Testis (tissue), 5 donors: Measurements from ENCODE around the gene STX16. TPM values are rescaled to one million over a fixed set of nuclear protein-coding genes. Genes with fewer than 3 reads are reported as not detected.

ENCODE experiments used
- DNase-seq: peaks from one replicate; pipeline ENCODE4 v3.0.0-alpha.2; 2019
- H3K27ac ChIP-seq, 2 donors: fragments of 200-600 bp; sonication (generic); one replicate each; pipeline ENCODE4 v1.5.1; 2019
- H3K27me3 ChIP-seq: fragments of 200-600 bp; sonication (generic); one replicate; pipeline ENCODE4 v1.5.1; 2019
- H3K36me3 ChIP-seq: fragments of 200-600 bp; sonication (generic); one replicate; pipeline ENCODE4 v1.5.1; 2017; ENCODE audit warnings: low read depth; ENCODE audit errors: missing control alignments
- H3K4me1 ChIP-seq: fragments of 200-600 bp; sonication (generic); one replicate; pipeline ENCODE4 v1.5.1; 2019
- H3K4me3 ChIP-seq, 2 donors: fragments of 200-600 bp; sonication (generic); one replicate each; pipeline ENCODE4 v1.5.1; 2017 to 2019
- H3K9me3 ChIP-seq: fragments of 200-600 bp; sonication (generic); one replicate; pipeline ENCODE4 v1.5.1; 2017
- POLR2A ChIP-seq: fragments of 450-650 bp; IDR thresholded peaks from one replicate; pipeline ENCODE4 v1.6.1; 2017; ENCODE audit warnings: antibody characterized with exemption, mild to moderate bottlenecking, moderate library complexity
- WGBS, 2 donors: methylation state at CpG; one replicate each; pipeline ENCODE4 v1.1.5; 2018; 5-methylcytosine and 5-hydroxymethylcytosine counted together
- intact Hi-C: fragments of 100-400 bp; cut with DNase I; formaldehyde crosslinking; loops from one replicate; pipeline ENCODE4 v1.15.1; 2023; ENCODE audit warnings: low total_unique reads
- long read RNA-seq, 2 donors: transcript quantifications; one replicate each; lab custom pipeline, GENCODE V29; 2026
- polyA plus RNA-seq: library from polyadenylated mRNA; stranded (reverse); fragments of 350-450 nt; fragmentation: Illumina TruSeq; extraction: RNeasy Lipid Tissue Mini Kit (QIAGEN cat#74804); gene quantifications from one replicate; pipeline ENCODE4 v1.2.3, GENCODE V29; 2014; ENCODE audit warnings: low read depth, low replicate concordance; ENCODE audit not compliant: insufficient read depth
- total RNA-seq, 2 donors: library from RNA; depleted of rRNA; stranded (reverse); fragments of >200 nt; gene quantifications; one replicate each; pipeline ENCODE4 v1.2.3, GENCODE V29; 2016
- TF ChIP-seq, protein P1 (sequence below), 3 experiments: fragments of 450-650 bp in 2 of 3; fragments of 200-600 bp in 1 of 3; sonication (generic) in 1 of 3; IDR thresholded peaks; one replicate each; pipeline ENCODE4 v1.5.1; 2016 to 2019; ENCODE audit warnings: antibody characterized with exemption in 3 of 3, mild to moderate bottlenecking in 2 of 3, moderate library complexity in 1 of 3

STX16 gene, protein sequence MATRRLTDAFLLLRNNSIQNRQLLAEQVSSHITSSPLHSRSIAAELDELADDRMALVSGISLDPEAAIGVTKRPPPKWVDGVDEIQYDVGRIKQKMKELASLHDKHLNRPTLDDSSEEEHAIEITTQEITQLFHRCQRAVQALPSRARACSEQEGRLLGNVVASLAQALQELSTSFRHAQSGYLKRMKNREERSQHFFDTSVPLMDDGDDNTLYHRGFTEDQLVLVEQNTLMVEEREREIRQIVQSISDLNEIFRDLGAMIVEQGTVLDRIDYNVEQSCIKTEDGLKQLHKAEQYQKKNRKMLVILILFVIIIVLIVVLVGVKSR
- total RNA-seq (100 to 1,000 TPM; 107 to 124 TPM), polyA plus RNA-seq (79.3 TPM)
- long read RNA-seq, donor 1 = 0 reads
- long read RNA-seq, donor 2, full-length matches to known transcripts = 2 of 2 reads
- long read RNA-seq, donor 2, partial matches to known transcripts = 0 of 2 reads
- long read RNA-seq, donor 2, other reads (novel, unspliced or antisense) = 0 of 2 reads

DNA sequence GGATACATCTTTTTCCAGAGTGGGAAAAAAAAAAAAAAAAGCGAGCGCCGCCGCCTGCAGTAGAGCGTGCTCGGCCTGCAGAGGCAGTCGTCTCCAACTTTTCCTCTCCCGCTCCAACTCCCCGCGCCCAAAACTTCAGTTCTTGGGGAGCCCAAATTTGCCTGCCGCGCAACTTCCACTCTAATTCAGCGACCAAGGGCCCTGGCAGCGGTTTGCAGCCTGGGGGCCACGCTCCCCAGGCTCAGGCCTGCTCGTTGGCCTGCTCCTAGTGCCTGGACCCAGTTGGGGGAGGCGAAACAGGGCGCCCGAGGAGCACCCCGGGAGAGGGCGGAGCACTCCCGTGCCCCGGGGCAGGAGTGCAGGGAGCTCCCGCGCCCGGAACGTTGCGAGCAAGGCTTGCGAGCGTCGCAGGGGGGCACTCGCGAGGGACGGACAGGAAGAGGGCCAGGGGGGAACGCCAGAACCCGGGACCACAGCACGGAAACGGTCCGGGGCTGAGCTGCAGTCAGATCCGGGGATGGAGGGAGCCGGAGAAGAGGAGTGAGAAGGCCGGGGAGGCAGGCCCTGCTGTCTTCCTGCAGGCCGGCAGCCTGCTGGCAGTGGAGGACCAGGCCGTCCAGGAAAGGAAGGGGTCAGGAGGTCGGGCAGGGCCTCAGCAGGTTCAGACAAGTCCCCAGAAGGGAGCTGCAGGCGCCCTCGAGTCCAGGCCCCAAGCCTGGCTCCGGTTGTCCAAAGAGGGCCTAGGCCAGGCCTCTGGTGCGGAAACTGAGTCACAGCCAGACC lies at the start of gene STX16:
Gene STX16 (plus strand): TSS at position 508 of the 783 bp plus-strand sequence. CDS start 724 bp downstream, outside the sequence.
- DNase-seq = peak; percentile 91
- TF ChIP-seq POLR2A = no peak
- TF ChIP-seq, protein P1, sequence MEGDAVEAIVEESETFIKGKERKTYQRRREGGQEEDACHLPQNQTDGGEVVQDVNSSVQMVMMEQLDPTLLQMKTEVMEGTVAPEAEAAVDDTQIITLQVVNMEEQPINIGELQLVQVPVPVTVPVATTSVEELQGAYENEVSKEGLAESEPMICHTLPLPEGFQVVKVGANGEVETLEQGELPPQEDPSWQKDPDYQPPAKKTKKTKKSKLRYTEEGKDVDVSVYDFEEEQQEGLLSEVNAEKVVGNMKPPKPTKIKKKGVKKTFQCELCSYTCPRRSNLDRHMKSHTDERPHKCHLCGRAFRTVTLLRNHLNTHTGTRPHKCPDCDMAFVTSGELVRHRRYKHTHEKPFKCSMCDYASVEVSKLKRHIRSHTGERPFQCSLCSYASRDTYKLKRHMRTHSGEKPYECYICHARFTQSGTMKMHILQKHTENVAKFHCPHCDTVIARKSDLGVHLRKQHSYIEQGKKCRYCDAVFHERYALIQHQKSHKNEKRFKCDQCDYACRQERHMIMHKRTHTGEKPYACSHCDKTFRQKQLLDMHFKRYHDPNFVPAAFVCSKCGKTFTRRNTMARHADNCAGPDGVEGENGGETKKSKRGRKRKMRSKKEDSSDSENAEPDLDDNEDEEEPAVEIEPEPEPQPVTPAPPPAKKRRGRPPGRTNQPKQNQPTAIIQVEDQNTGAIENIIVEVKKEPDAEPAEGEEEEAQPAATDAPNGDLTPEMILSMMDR (IDR thresholded peaks at IDR 0.05) = peak; percentile 29 to 69 (median 59)
- intact Hi-C loops = loop anchor here (10.0 kb wide), 1 partner anchor 46 kb away; no protein-coding TSS in a partner anchor
- Histone ChIP-seq H3K27ac (peak within 1 kb of the TSS; percentile 90 to 93), H3K4me1 (peaks cover 10% of the 10 kb centered on the region), H3K4me3 (peak within 1 kb of the TSS; percentile 93 to 98), H3K9me3 (no peaks in the 10 kb centered on the region), H3K36me3 (no peaks in the 10 kb centered on the region), H3K27me3 (no peaks in the 10 kb centered on the region)
- 0 to 1% methylated on average over 46 to 49 of the region's 49 CpGs for WGBS, 2 donors

DNA sequence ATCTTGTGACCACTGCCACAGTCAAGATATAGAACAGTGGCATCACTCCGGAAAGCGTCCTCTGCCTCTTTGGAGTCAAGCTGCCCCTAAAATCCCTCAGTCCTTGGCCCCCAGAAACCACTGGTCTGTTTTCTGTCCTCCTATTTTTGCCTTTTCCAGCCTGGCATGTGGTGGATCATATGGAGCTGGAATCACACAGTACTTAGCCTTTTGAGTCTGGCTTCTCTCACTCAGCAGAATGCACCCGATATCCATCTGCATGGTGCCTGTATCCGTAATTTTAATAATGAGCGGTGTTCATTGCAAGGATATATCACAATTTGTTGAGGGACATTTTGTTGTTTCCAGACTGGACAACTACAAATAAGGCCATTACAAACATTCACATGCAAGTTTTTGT lies 49.0 kb upstream of the STX16 start:
- Histone ChIP-seq H3K4me3 (no peak overlapping the region), H3K4me1 (peaks cover 3% of the 10 kb centered on the region), H3K27ac (no peak overlapping the region), H3K9me3 (no peaks in the 10 kb centered on the region), H3K36me3 (no peaks in the 10 kb centered on the region), H3K27me3 (no peaks in the 10 kb centered on the region)
- whole genome bisulfite sequencing, 2 donors = 95 to 97% methylated on average over 5 of the region's 5 CpGs
- intact Hi-C loops = loop anchor here (10.0 kb wide), 1 partner anchor 53 kb away; the partner anchor contains the start of gene STX16
- DNase-seq = no peak
- TF ChIP-seq, protein P1 (IDR thresholded peaks at IDR 0.05) = no peak
- TF ChIP-seq POLR2A = no peak

DNA sequence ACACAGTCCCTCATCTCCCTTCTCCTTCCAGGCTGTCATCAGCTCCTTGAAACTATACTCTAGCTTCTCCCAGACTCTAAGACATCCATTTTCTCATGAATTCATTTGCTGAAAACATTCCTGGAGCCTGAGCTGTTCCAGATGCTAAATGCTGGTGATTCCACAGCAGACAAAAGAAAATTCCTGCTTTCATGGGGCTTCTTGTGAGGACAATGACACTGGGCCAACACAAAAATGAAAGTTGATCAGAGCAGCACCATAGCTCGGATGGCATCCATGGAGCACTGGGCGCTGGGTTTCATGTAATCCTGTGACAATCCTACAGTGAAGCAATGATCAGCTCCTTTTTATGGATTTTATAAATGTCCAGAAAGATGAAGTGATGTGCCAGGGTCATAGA lies 47.4 kb upstream of the STX16 start:
- no peak for TF ChIP-seq POLR2A
- TF ChIP-seq, protein P1 (IDR thresholded peaks at IDR 0.05) = no peak
- Histone ChIP-seq H3K27ac (no peak overlapping the region), H3K4me3 (no peak overlapping the region), H3K36me3 (no peaks in the 10 kb centered on the region), H3K4me1 (peaks cover 3% of the 10 kb centered on the region), H3K9me3 (no peaks in the 10 kb centered on the region), H3K27me3 (no peaks in the 10 kb centered on the region)
- intact Hi-C loops = loop anchor here (10.0 kb wide), 1 partner anchor 51 kb away; the partner anchor contains the start of gene STX16
- WGBS, 2 donors = 94 to 100% methylated on average over 2 of the region's 2 CpGs
- DNase-seq = no peak

DNA sequence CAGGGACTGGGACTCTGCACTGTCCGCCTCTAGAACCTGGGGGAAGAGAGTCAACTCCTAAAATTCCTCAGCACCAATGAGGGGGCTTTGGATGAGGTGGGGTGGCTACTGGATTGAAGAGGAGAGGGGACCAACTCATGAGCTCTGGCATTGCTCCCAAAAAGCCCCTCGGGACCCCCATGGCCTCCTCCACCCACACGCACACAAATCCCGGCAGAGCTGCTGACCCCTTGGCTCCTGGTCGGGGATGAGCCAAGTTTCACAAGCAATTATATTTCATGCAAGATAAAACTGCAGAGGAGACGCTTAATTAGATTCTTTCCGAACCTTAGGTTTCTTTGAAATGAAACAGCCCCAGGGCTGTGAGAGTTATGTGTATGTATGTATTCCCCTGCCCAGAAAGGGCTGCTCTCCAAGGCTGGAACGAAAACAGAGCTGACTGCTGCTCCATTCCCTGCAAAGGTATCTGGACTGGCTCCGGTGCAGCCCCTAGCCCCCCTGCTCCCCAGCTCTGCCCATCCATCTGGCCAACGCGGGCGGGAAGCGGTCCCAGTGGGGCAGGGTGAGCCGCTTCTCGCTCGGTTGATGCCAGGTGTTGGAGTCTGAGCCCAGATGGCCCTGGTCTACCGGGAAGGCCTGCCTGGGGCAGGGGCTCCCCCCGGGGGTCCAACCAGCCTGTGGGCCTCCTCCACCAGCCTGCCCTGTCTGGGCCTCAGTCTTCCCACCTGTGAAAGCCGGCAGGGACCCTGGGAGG lies 46.8 kb upstream of the STX16 start:
- Histone ChIP-seq H3K36me3 (no peaks in the 10 kb centered on the region), H3K9me3 (no peaks in the 10 kb centered on the region), H3K4me1 (peaks cover 3% of the 10 kb centered on the region), H3K27ac (no peak overlapping the region), H3K4me3 (no peak overlapping the region), H3K27me3 (no peaks in the 10 kb centered on the region)
- WGBS, 2 donors = 31 to 60% methylated on average over 9 to 19 of the region's 19 CpGs
- DNase-seq = no peak
- TF ChIP-seq, protein P1 (IDR thresholded peaks at IDR 0.05) = no peak
- no peak for TF ChIP-seq POLR2A
- intact Hi-C loops = loop anchor here (10.0 kb wide), 1 partner anchor 50 kb away; the partner anchor contains the start of gene STX16
